Caco-2 (cell line): ENCODE data around the gene NPAS3. TPM values are rescaled to one million over a fixed set of nuclear protein-coding genes. Genes with fewer than 3 reads are reported as not detected.

Experiments used
- BruUV-seq: library from RNA; stranded (reverse); fragments of 400-500 nt; replicated peaks from 2 replicates; lab custom pipeline; 2021; lab: Mats Ljungman, UMichigan
- CTCF ChIA-PET: fragments of 300-600 bp; sonication (Branson Sonifier 250); formaldehyde crosslinking; loops from one replicate; lab custom pipeline; 2022; ENCODE audit warnings: antibody characterized with exemption; lab: Charles Lee
- POLR2A ChIA-PET: fragments of 300-600 bp; sonication (Branson Sonifier 250); formaldehyde crosslinking; loops from one replicate; lab custom pipeline; 2022; ENCODE audit warnings: antibody characterized with exemption; lab: Charles Lee
- DNase-seq, 2 experiments: peaks; one replicate each; pipeline versions ENCODE4 v3.0.0 to v3.0.0-alpha.2; 2020 to 2022
- H3K27me3 ChIP-seq: replicated peaks from 2 replicates; pipeline ENCODE4 v1.6.0; 2011; ENCODE audit warnings: low read length; ENCODE audit not compliant: control insufficient read depth, insufficient read depth
- H3K36me3 ChIP-seq: 2 replicates; pipeline ENCODE4 v1.5.1; 2011; ENCODE audit warnings: low read length; ENCODE audit not compliant: control insufficient read depth, insufficient read depth
- H3K4me1 ChIP-seq: fragments of 250-450 bp; sonication (Bioruptor Pico); 2 replicates; pipeline ENCODE4 v1.5.1; 2020; ENCODE audit warnings: mild to moderate bottlenecking
- H3K4me3 ChIP-seq: 2 replicates; pipeline ENCODE4 v1.5.1; 2011; ENCODE audit warnings: low read depth, mild to moderate bottlenecking, control low read depth, low read length
- H3K9me3 ChIP-seq: fragments of 250-450 bp; sonication (Bioruptor Pico); 2 replicates; pipeline ENCODE4 v1.5.1; 2020; ENCODE audit warnings: mild to moderate bottlenecking, moderate library complexity
- H3K27ac Mint-ChIP-seq: one replicate; pipeline ENCODE4 v1.8.0; 2022; ENCODE audit warnings: mixed read lengths; ENCODE audit not compliant: unreplicated experiment
- H3K27me3 Mint-ChIP-seq: one replicate; pipeline ENCODE4 v1.8.0; 2022; ENCODE audit warnings: mixed read lengths; ENCODE audit not compliant: insufficient read depth, unreplicated experiment
- H3K36me3 Mint-ChIP-seq: one replicate; pipeline ENCODE4 v1.8.0; 2022; ENCODE audit warnings: mild to moderate bottlenecking, mixed read lengths; ENCODE audit not compliant: insufficient read depth, unreplicated experiment
- H3K4me1 Mint-ChIP-seq: one replicate; pipeline ENCODE4 v1.8.0; 2022; ENCODE audit warnings: low read depth, mixed read lengths; ENCODE audit not compliant: unreplicated experiment
- H3K4me3 Mint-ChIP-seq: one replicate; pipeline ENCODE4 v1.8.0; 2022; ENCODE audit warnings: mild to moderate bottlenecking, moderate library complexity, mixed read lengths; ENCODE audit not compliant: unreplicated experiment
- H3K9me3 Mint-ChIP-seq: one replicate; pipeline ENCODE4 v1.8.0; 2022; ENCODE audit warnings: mixed read lengths; ENCODE audit not compliant: unreplicated experiment
- CTCF ChIP-seq, 2 experiments: fragments of 200-600 bp in 1 of 2; IDR thresholded peaks; 1 replicate in 1 of 2; 2 replicates in 1 of 2; pipeline versions ENCODE4 v1.5.1 to v1.8.0; 2011 to 2022; ENCODE audit warnings: antibody characterized with exemption in 1 of 2, control low read depth in 1 of 2, inconsistent platforms in 1 of 2, low read depth in 1 of 2, low read length in 1 of 2, mild to moderate bottlenecking in 1 of 2, moderate library complexity in 1 of 2; ENCODE audit not compliant: insufficient read depth in 1 of 2, severe bottlenecking in 1 of 2, unreplicated experiment in 1 of 2
- intact Hi-C: fragments of 100-400 bp; cut with micrococcal nuclease; formaldehyde crosslinking; loops from one replicate; pipeline ENCODE4 v1.10.0; 2022; ENCODE audit not compliant: unreplicated experiment
- total RNA-seq: library from RNA; stranded (reverse); gene quantifications from 2 replicates; pipeline ENCODE4 v1.2.3, GENCODE V29; 2022

NPAS3 gene
- total RNA-seq, 1 experiment from 2014 or later = not detected

- H3K9me3 ChIP-seq = no peaks in the 10 kb centered on the region
- no peaks in the 10 kb centered on the region; the same call in 1 of the 2 replicates for H3K27me3 ChIP-seq
- no peaks in the 10 kb centered on the region for H3K36me3 ChIP-seq
- H3K36me3 Mint-ChIP-seq = no peaks in the 10 kb centered on the region
- no peaks in the 10 kb centered on the region for H3K4me1 ChIP-seq
- intact Hi-C loops = no loop called here
- no peak overlapping the region for H3K27ac Mint-ChIP-seq
- no peak for DNase-seq
- no peak overlapping the region for H3K4me3 ChIP-seq
- no peak overlapping the region for H3K4me3 Mint-ChIP-seq
- no peaks in the 10 kb centered on the region for H3K9me3 Mint-ChIP-seq
- BruUV-seq = no TSS peak
- no peak for TF ChIP-seq CTCF (IDR thresholded peaks at IDR 0.05; ENCODE audit: insufficient read depth in 1 of 2, low read depth in 1 of 2, low read length in 1 of 2, severe bottlenecking in 1 of 2, unreplicated experiment in 1 of 2)
- H3K27me3 Mint-ChIP-seq = peaks cover 25% of the 10 kb centered on the region
- H3K4me1 Mint-ChIP-seq = peaks cover 5% of the 10 kb centered on the region
- ChIA-PET POLR2A (no interaction called here), CTCF (no interaction called here)
These were observed 823.6 kb downstream of the NPAS3 start for GRCh38 chr14:33762161-33762851.

DNA sequence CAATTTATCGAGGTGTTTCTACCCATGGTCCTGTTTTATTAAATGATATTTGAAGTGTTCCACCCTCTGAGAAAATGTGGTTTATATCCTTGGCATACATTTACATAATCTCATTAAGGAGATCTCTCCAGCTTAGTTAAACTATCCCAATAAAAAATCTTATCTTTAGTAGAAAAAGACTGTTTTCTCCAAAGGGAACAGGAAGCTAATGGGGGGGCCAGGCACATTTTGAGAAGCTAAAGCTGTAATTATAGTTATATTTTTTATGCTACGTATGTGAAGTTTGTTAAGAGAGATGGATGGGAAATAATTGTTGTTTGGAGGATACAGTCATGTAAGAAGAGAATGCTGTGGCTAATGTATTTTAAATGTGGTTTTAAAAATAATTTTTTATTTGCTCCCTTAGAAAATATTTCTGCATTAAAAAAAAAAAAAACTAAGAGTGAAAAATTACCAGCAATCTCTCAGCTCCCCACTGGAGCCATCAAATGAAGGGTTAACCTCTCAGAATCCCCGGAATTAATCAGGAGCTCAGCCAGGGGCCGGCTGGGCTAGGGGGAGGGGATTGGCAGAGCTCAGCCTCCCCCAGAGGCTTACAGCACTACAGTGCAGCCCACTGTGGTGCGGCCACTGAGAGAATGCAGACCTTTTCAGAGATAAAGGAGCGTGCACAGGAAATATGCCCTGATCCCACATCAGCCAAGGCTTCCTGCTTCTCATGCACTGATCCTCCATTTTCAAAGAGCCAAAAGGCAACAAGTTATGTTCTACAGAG, 826.4 kb downstream of the NPAS3 start:
- DNase-seq = no peak
- intact Hi-C loops = no loop called here
- ChIA-PET CTCF (interaction anchor here (0.6 kb wide), 1 partner anchor 22 kb away, joined by 4 read pairs; no protein-coding TSS in a partner anchor), POLR2A (no interaction called here)
- H3K36me3 ChIP-seq = no peaks in the 10 kb centered on the region
- Mint-ChIP-seq H3K27ac (no peak overlapping the region), H3K9me3 (no peaks in the 10 kb centered on the region), H3K4me1 (no peaks in the 10 kb centered on the region), H3K4me3 (no peak overlapping the region), H3K27me3 (peaks cover 32% of the 10 kb centered on the region), H3K36me3 (no peaks in the 10 kb centered on the region)
- H3K9me3 ChIP-seq = no peaks in the 10 kb centered on the region
- BruUV-seq = no TSS peak
- H3K4me3 ChIP-seq = no peak overlapping the region
- no peaks in the 10 kb centered on the region for H3K4me1 ChIP-seq
- H3K27me3 ChIP-seq = no peaks in the 10 kb centered on the region; the same call in 1 of the 2 replicates
- TF ChIP-seq CTCF (IDR thresholded peaks at IDR 0.05; ENCODE audit: insufficient read depth in 1 of 2, low read depth in 1 of 2, low read length in 1 of 2, severe bottlenecking in 1 of 2, unreplicated experiment in 1 of 2) = no peak

DNA sequence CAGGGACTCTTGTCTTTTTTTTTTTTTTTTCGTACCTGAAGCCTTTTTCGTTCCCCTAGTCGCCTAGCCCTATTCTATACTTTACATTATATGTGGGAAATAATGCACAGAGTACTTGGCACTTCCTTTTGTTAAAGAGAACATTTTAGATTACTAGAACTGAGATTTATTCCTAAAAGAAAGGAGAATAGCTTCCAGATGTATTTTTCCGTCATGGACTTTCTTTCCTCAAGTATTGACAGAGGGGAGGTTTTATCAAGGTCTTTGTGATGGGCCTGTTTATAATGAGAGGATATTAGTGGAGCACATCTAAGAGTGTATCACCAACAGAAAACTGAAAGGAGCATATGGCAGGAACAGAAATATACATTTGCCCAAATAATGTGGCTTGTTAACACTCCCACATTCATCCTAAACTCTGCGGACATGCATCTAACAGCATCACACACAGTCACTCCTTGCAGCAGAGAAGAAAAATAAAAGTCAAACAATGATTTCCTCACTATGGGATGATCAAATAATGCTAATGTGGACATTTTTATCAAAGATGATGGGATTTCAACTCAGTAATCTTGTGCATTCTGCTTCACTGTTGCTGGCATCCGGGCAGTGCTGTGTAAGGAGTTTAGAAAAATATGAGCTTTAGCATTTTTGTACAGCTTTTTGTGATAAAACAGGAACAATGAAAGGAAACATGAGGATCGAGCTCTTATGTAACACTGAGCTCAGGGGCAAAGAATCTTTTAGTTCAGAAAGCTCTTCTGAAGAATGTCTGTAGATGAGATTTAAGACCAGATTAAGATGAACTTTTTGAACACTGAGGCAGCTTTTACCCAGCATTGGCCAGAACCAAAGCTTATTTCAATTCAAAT, 829.1 kb downstream of the NPAS3 start:
- no peaks in the 10 kb centered on the region for H3K4me1 Mint-ChIP-seq
- intact Hi-C loops = no loop called here
- Histone ChIP-seq H3K36me3 (no peaks in the 10 kb centered on the region), H3K27me3 (no peaks in the 10 kb centered on the region; the same call in 1 of the 2 replicates), H3K4me3 (no peak overlapping the region), H3K4me1 (no peaks in the 10 kb centered on the region), H3K9me3 (no peaks in the 10 kb centered on the region)
- no peaks in the 10 kb centered on the region for H3K36me3 Mint-ChIP-seq
- BruUV-seq = no TSS peak
- no peaks in the 10 kb centered on the region for H3K9me3 Mint-ChIP-seq
- H3K27ac Mint-ChIP-seq = no peak overlapping the region
- ChIA-PET CTCF (interaction anchor here (0.7 kb wide), 1 partner anchor 99 kb away, joined by 3 read pairs; no protein-coding TSS in a partner anchor), POLR2A (no interaction called here)
- no peak overlapping the region for H3K4me3 Mint-ChIP-seq
- peaks cover 24% of the 10 kb centered on the region for H3K27me3 Mint-ChIP-seq
- DNase-seq = no peak
- TF ChIP-seq CTCF (IDR thresholded peaks at IDR 0.05; ENCODE audit: insufficient read depth in 1 of 2, low read depth in 1 of 2, low read length in 1 of 2, severe bottlenecking in 1 of 2, unreplicated experiment in 1 of 2) = no peak
